Trophoblast cell (in vitro differentiated cells and primary cell): ENCODE data around the gene ZNF439.

Experiments
- DNase-seq, 2 donors: peaks; one replicate each; pipeline ENCODE4 v3.0.0-alpha.2; 2016
- H2AFZ ChIP-seq: 2 replicates; pipeline ENCODE4 v1.6.1; 2013; ENCODE audit warnings: low read length, moderate library complexity, mild to moderate bottlenecking; ENCODE audit not compliant: insufficient read depth, poor library complexity
- H2AK5ac ChIP-seq: 2 replicates; pipeline ENCODE4 v1.6.1; 2013; ENCODE audit warnings: mild to moderate bottlenecking, low read length
- H2BK120ac ChIP-seq: 2 replicates; pipeline ENCODE4 v1.6.1; 2013; ENCODE audit warnings: low read length, mild to moderate bottlenecking, moderate library complexity; ENCODE audit not compliant: insufficient read depth, poor library complexity
- H2BK12ac ChIP-seq: 2 replicates; pipeline ENCODE4 v1.6.1; 2013; ENCODE audit warnings: mild to moderate bottlenecking, low read length, moderate library complexity
- H2BK5ac ChIP-seq: 2 replicates; pipeline ENCODE4 v1.6.1; 2013; ENCODE audit warnings: low read length, low read depth, moderate library complexity, mild to moderate bottlenecking; ENCODE audit not compliant: poor library complexity
- H3K14ac ChIP-seq: 2 replicates; pipeline ENCODE4 v1.6.1; 2013; ENCODE audit warnings: mild to moderate bottlenecking, low read length
- H3K18ac ChIP-seq: 2 replicates; pipeline ENCODE4 v1.6.1; 2013; ENCODE audit warnings: mild to moderate bottlenecking, low read length
- H3K23ac ChIP-seq: 2 replicates; pipeline ENCODE4 v1.6.1; 2013; ENCODE audit warnings: low read length
- H3K27ac ChIP-seq: 2 replicates; pipeline ENCODE4 v1.5.1; 2013; ENCODE audit warnings: low read depth, mild to moderate bottlenecking, inconsistent platforms, low read length, moderate library complexity
- H3K27me3 ChIP-seq: 2 replicates; pipeline ENCODE4 v1.6.1; 2013; ENCODE audit warnings: inconsistent platforms, mild to moderate bottlenecking, low read length, moderate library complexity; ENCODE audit not compliant: insufficient read depth
- H3K36me3 ChIP-seq, 2 experiments: 1 replicate in 1 of 2; 2 replicates in 1 of 2; pipeline ENCODE4 v1.6.1; 2013; ENCODE audit warnings: low read length in 2 of 2, mild to moderate bottlenecking in 2 of 2, moderate library complexity in 1 of 2; ENCODE audit not compliant: insufficient read depth in 2 of 2, control insufficient read depth in 1 of 2
- H3K4ac ChIP-seq: 2 replicates; pipeline ENCODE4 v1.6.1; 2013; ENCODE audit warnings: low read depth, mild to moderate bottlenecking, low read length, moderate library complexity
- H3K4me1 ChIP-seq, 2 experiments: 1 replicate in 1 of 2; 2 replicates in 1 of 2; pipeline ENCODE4 v1.6.1; 2013; ENCODE audit warnings: low read length in 2 of 2, mild to moderate bottlenecking in 2 of 2, moderate library complexity in 1 of 2; ENCODE audit not compliant: insufficient read depth in 2 of 2, control insufficient read depth in 1 of 2
- H3K4me2 ChIP-seq: 2 replicates; pipeline ENCODE4 v1.6.1; 2013; ENCODE audit warnings: inconsistent platforms, mild to moderate bottlenecking, low read length, moderate library complexity
- H3K4me3 ChIP-seq: 2 replicates; pipeline ENCODE4 v1.5.1; 2013; ENCODE audit warnings: mild to moderate bottlenecking, low read depth, low read length, inconsistent platforms
- H3K79me1 ChIP-seq: one replicate; pipeline ENCODE4 v1.6.1; 2013; ENCODE audit warnings: low read length
- H3K79me2 ChIP-seq: 2 replicates; pipeline ENCODE4 v1.6.1; 2013; ENCODE audit warnings: low read length, mild to moderate bottlenecking; ENCODE audit not compliant: control insufficient read depth, insufficient read depth, poor library complexity
- H3K9ac ChIP-seq: 2 replicates; pipeline ENCODE4 v1.6.1; 2013; ENCODE audit warnings: mild to moderate bottlenecking, low read length
- H3K9me3 ChIP-seq: 2 replicates; pipeline ENCODE4 v1.6.1; 2013; ENCODE audit warnings: low read depth, mild to moderate bottlenecking, control low read depth, inconsistent platforms, low read length; ENCODE audit not compliant: insufficient read depth
- H4K12ac ChIP-seq: 2 replicates; pipeline ENCODE4 v1.6.1; 2013; ENCODE audit warnings: low read depth, mild to moderate bottlenecking, low read length, moderate library complexity
- H4K8ac ChIP-seq: 2 replicates; pipeline ENCODE4 v1.6.1; 2013; ENCODE audit warnings: low read depth, mild to moderate bottlenecking, low read length, moderate library complexity
- H4K91ac ChIP-seq: one replicate; pipeline ENCODE4 v1.6.1; 2013; ENCODE audit warnings: low read depth, mild to moderate bottlenecking, low read length, moderate library complexity
- WGBS: extraction: QIAGEN DNeasy Blood & Tissue Kit; methylation state at CpG from one replicate; pipeline ENCODE4 v1.1.7; 2013; ENCODE audit warnings: missing lambda C conversion rate; ENCODE audit not compliant: insufficient read length, insufficient coverage; ENCODE audit errors: extremely low coverage; 5-methylcytosine and 5-hydroxymethylcytosine counted together

The ZNF439 gene

GRCh38 chr19:11880598-11880997 lies 32.1 kb downstream of the ZNF439 start:
- WGBS = no CpG with 5 or more reads among the region's 12 CpGs
- no peaks in the 10 kb centered on the region for H3K27me3 ChIP-seq

GRCh38 chr19:11881151-11881800 lies 32.8 kb downstream of the ZNF439 start:
- Histone ChIP-seq H3K9ac (no peak overlapping the region), H3K4me1 (no peaks in the 10 kb centered on the region), H2AK5ac (no peak overlapping the region), H3K27me3 (no peaks in the 10 kb centered on the region), H3K79me1 (no peaks in the 10 kb centered on the region), H4K91ac (no peak overlapping the region), H3K4ac (no peak overlapping the region), H3K14ac (no peak overlapping the region), H4K12ac (no peak overlapping the region), H3K4me3 (no peak overlapping the region), H3K18ac (no peak overlapping the region), H3K9me3 (peaks cover 10% of the 10 kb centered on the region), H2AFZ (no peak overlapping the region), H3K27ac (no peak overlapping the region), H3K36me3 (no peaks in the 10 kb centered on the region), H2BK120ac (no peak overlapping the region), H3K79me2 (no peaks in the 10 kb centered on the region), H3K4me2 (no peak overlapping the region), H2BK5ac (no peak overlapping the region), H2BK12ac (no peak overlapping the region), H4K8ac (no peak overlapping the region), H3K23ac (no peak overlapping the region)
- no CpG with 5 or more reads among the region's 10 CpGs for WGBS
- DNase-seq = peak; percentile 60 to 81

More at GRCh38 chr19:11880598-11880997, 32.1 kb downstream of the ZNF439 start:
- Histone ChIP-seq H3K18ac (no peak overlapping the region), H4K8ac (no peak overlapping the region), H3K36me3 (no peaks in the 10 kb centered on the region), H4K91ac (no peak overlapping the region), H2AFZ (no peak overlapping the region), H3K4ac (no peak overlapping the region), H3K14ac (no peak overlapping the region), H3K9me3 (peaks cover 10% of the 10 kb centered on the region), H3K27ac (no peak overlapping the region), H3K4me3 (no peak overlapping the region), H3K23ac (no peak overlapping the region), H3K79me1 (no peaks in the 10 kb centered on the region), H2BK12ac (no peak overlapping the region), H2BK5ac (no peak overlapping the region), H2BK120ac (no peak overlapping the region), H3K79me2 (no peaks in the 10 kb centered on the region), H3K9ac (no peak overlapping the region), H4K12ac (no peak overlapping the region), H3K4me2 (no peak overlapping the region), H2AK5ac (no peak overlapping the region), H3K4me1 (no peaks in the 10 kb centered on the region)
- no peak for DNase-seq

- Histone ChIP-seq H3K9me3 (peaks cover 9% of the 10 kb centered on the region), H3K23ac (no peak overlapping the region), H3K4me2 (no peak overlapping the region), H4K12ac (no peak overlapping the region), H3K9ac (no peak overlapping the region), H3K79me1 (peaks cover 3% of the 10 kb centered on the region), H2AFZ (no peak overlapping the region), H3K79me2 (no peaks in the 10 kb centered on the region), H2BK12ac (no peak overlapping the region), H2BK120ac (no peak overlapping the region), H3K4me1 (peaks cover 2 to 3% of the 10 kb centered on the region in 2 experiments), H3K27me3 (no peaks in the 10 kb centered on the region), H2BK5ac (no peak overlapping the region), H3K18ac (no peak overlapping the region), H3K4me3 (no peak overlapping the region), H3K4ac (no peak overlapping the region), H3K14ac (no peak overlapping the region), H4K8ac (no peak overlapping the region), H3K27ac (no peak overlapping the region), H3K36me3 (no peaks in the 10 kb centered on the region), H2AK5ac (no peak overlapping the region), H4K91ac (no peak overlapping the region)
- WGBS = no CpG with 5 or more reads among the region's 2 CpGs
- DNase-seq = no peak
These were observed 34.1 kb downstream of the ZNF439 start for GRCh38 chr19:11882606-11883005.

GRCh38 chr19:11887234-11887610 lies 38.7 kb downstream of the ZNF439 start:
- Histone ChIP-seq H3K79me1 (peaks cover 11% of the 10 kb centered on the region), H3K4me2 (peak overlapping the region; percentile 56), H2BK5ac (no peak overlapping the region), H2BK120ac (no peak overlapping the region), H3K14ac (peak overlapping the region; percentile 1), H2AK5ac (no peak overlapping the region), H3K9me3 (peaks cover 2% of the 10 kb centered on the region), H3K36me3 (peaks cover 0 to 2% of the 10 kb centered on the region in 2 experiments), H3K9ac (no peak overlapping the region), H4K8ac (peak overlapping the region; percentile 35), H3K4ac (no peak overlapping the region), H4K12ac (no peak overlapping the region), H3K27me3 (no peaks in the 10 kb centered on the region), H2BK12ac (no peak overlapping the region), H3K4me1 (peaks cover 9 to 13% of the 10 kb centered on the region in 2 experiments), H2AFZ (peak overlapping the region; percentile 51), H3K4me3 (no peak overlapping the region), H3K27ac (peak overlapping the region; percentile 10), H3K23ac (no peak overlapping the region), H4K91ac (peak overlapping the region; percentile 30), H3K18ac (peak overlapping the region; percentile 4), H3K79me2 (peaks cover 4% of the 10 kb centered on the region)
- peak; percentile 14 to 45 for DNase-seq
- WGBS = no CpG with 5 or more reads among the region's 7 CpGs
